ENCODE data around the gene CTXND1.

DNA sequence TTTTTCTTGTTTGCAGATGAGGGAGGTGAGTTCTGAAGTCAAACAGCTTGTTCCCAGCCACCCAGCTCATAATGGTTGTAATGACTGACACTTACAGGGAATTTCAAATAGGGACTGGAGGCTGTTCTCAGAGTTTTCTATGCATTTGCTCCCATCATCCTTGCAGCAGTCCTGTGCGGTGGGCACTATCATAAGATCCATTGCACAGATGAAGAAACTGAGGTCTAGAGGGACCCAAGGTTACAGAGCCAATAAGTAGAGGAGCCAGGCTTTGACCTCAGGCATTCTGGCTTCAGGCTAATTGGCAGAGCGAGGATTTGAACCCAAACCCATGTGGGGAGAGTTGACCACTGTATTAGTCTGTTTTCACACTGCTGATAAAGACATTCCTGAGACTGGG is 66.9 kb downstream of the CTXND1 start:
- TF ChIP-seq YY1 (IDR thresholded peaks at IDR 0.05; ENCODE audit: low read depth), result no peak
- TF ChIP-seq RAD21 (IDR thresholded peaks at IDR 0.05; ENCODE audit: low read depth), result no peak
- TF ChIP-seq, protein P1, sequence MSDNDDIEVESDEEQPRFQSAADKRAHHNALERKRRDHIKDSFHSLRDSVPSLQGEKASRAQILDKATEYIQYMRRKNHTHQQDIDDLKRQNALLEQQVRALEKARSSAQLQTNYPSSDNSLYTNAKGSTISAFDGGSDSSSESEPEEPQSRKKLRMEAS (IDR thresholded peaks at IDR 0.05), result no peak
- TF ChIP-seq TEAD4 (IDR thresholded peaks at IDR 0.05), result no peak
- TF ChIP-seq TAF1 (IDR thresholded peaks at IDR 0.05; ENCODE audit: low read depth), result no peak
- TF ChIP-seq, protein P2, sequence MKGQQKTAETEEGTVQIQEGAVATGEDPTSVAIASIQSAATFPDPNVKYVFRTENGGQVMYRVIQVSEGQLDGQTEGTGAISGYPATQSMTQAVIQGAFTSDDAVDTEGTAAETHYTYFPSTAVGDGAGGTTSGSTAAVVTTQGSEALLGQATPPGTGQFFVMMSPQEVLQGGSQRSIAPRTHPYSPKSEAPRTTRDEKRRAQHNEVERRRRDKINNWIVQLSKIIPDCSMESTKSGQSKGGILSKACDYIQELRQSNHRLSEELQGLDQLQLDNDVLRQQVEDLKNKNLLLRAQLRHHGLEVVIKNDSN (IDR thresholded peaks at IDR 0.05), result no peak
- TF ChIP-seq ZBTB7A (IDR thresholded peaks at IDR 0.05; ENCODE audit: low read depth), result no peak
- no peak for TF ChIP-seq CREB1 (IDR thresholded peaks at IDR 0.05; ENCODE audit: low read depth)
- no peak for TF ChIP-seq EP300 (IDR thresholded peaks at IDR 0.05; ENCODE audit: borderline replicate concordance)

Data from Ishikawa (cell line).